ENCODE measurements around the gene CDH20.
A peak's percentile ranks its signal among the peaks of the same experiment; 100 is the strongest.

The CDH20 gene

GRCh38 chr18:61574665-61575064, 241.4 kb downstream of the CDH20 start:
- DNase-seq (ENCODE audit: low read depth in 3 of 3) = no peak

- no peak for DNase-seq (ENCODE audit: low read depth in 3 of 3)
Observed at GRCh38 chr18:61575419-61575818, 242.2 kb downstream of the CDH20 start.

- no peak for DNase-seq (ENCODE audit: low read depth in 3 of 3)
Observed at GRCh38 chr18:61578846-61579245, 245.6 kb downstream of the CDH20 start.

- DNase-seq (ENCODE audit: low read depth in 3 of 3) = no peak
Observed at GRCh38 chr18:61579581-61579980, 246.4 kb downstream of the CDH20 start.

- DNase-seq (ENCODE audit: low read depth in 3 of 3) = no peak
Observed at GRCh38 chr18:61580046-61580445, 246.8 kb downstream of the CDH20 start.

GRCh38 chr18:61581578-61582201, 248.5 kb downstream of the CDH20 start:
- DNase-seq (ENCODE audit: low read depth in 3 of 3) = peak; percentile 34 to 51 (median 35)

- no peak for DNase-seq (ENCODE audit: low read depth in 3 of 3)
Observed at GRCh38 chr18:61582202-61582710, 249.0 kb downstream of the CDH20 start.

- DNase-seq (ENCODE audit: low read depth in 3 of 3) = no peak
Observed at GRCh38 chr18:61583548-61583947, 250.3 kb downstream of the CDH20 start.

GRCh38 chr18:61587865-61588264, 254.6 kb downstream of the CDH20 start:
- DNase-seq (ENCODE audit: low read depth in 3 of 3) = no peak

GRCh38 chr18:61589053-61589723, 256.0 kb downstream of the CDH20 start:
- no peak for DNase-seq (ENCODE audit: low read depth in 3 of 3)

- DNase-seq (ENCODE audit: low read depth in 3 of 3) = no peak
Observed at GRCh38 chr18:61589724-61590065, 256.5 kb downstream of the CDH20 start.

GRCh38 chr18:61591253-61591652, 258.0 kb downstream of the CDH20 start:
- no peak for DNase-seq (ENCODE audit: low read depth in 3 of 3)

GRCh38 chr18:61595615-61596251, 262.5 kb downstream of the CDH20 start:
- DNase-seq (ENCODE audit: low read depth in 3 of 3) = no peak

GRCh38 chr18:61596296-61596695, 263.1 kb downstream of the CDH20 start:
- no peak for DNase-seq (ENCODE audit: low read depth in 3 of 3)

GRCh38 chr18:61597316-61597715, 264.1 kb downstream of the CDH20 start:
- DNase-seq (ENCODE audit: low read depth in 3 of 3) = no peak

GRCh38 chr18:61600422-61600821, 267.2 kb downstream of the CDH20 start:
- DNase-seq (ENCODE audit: low read depth in 3 of 3) = no peak

GRCh38 chr18:61602836-61603235, 269.6 kb downstream of the CDH20 start:
- DNase-seq (ENCODE audit: low read depth in 3 of 3) = no peak
